Measurements from ENCODE around the gene WWOX.
"Not testable (repeated sequence)": the region's sequence is repeated elsewhere in the genome, so short reads cannot be mapped to it uniquely, and the experiment has no call there.

DNA sequence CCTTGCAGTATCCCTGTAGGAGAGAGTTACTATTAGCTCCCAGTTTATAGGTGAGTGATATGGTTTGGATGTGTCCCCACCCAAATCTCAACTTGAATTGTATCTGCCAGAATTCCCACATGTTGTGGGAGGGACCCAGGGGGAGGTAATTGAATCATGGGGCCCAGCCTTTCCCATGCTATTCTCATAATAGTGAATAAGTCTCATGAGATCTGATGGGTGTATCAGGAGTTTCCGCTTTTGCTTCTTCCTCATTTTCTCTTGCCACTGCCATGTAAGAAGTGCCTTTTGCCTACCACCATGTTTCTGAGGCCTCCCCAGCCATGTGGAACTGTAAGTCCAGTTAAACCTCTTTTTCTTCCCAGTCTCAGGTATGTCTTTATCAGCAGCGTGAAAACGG is 592.3 kb downstream of the WWOX start:
- TF ChIP-seq, protein P1, sequence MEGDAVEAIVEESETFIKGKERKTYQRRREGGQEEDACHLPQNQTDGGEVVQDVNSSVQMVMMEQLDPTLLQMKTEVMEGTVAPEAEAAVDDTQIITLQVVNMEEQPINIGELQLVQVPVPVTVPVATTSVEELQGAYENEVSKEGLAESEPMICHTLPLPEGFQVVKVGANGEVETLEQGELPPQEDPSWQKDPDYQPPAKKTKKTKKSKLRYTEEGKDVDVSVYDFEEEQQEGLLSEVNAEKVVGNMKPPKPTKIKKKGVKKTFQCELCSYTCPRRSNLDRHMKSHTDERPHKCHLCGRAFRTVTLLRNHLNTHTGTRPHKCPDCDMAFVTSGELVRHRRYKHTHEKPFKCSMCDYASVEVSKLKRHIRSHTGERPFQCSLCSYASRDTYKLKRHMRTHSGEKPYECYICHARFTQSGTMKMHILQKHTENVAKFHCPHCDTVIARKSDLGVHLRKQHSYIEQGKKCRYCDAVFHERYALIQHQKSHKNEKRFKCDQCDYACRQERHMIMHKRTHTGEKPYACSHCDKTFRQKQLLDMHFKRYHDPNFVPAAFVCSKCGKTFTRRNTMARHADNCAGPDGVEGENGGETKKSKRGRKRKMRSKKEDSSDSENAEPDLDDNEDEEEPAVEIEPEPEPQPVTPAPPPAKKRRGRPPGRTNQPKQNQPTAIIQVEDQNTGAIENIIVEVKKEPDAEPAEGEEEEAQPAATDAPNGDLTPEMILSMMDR (IDR thresholded peaks at IDR 0.05), result not testable (repeated sequence)
- TF ChIP-seq POLR2AphosphoS5 (IDR thresholded peaks at IDR 0.05), result not testable (repeated sequence)

All from gastroesophageal sphincter (tissue), 3 donors.